Endothelial cell of umbilical vein (primary cell): ENCODE measurements around the gene RPRM.

Experiments
- EZH2 ChIP-seq: IDR thresholded peaks from 2 replicates; pipeline ENCODE4 v1.6.1; 2012; ENCODE audit warnings: borderline replicate concordance, low read depth, mild to moderate bottlenecking, moderate library complexity, low read length, inconsistent platforms; ENCODE audit not compliant: severe bottlenecking
- FOS ChIP-seq: IDR thresholded peaks from 2 replicates; pipeline ENCODE4 v1.6.1; 2011; ENCODE audit warnings: mild to moderate bottlenecking, low read length, moderate library complexity, borderline replicate concordance; ENCODE audit not compliant: insufficient read depth
- GATA2 ChIP-seq: IDR thresholded peaks from 2 replicates; pipeline ENCODE4 v1.7.0; 2011; ENCODE audit warnings: low read depth, mild to moderate bottlenecking, moderate library complexity, mixed read lengths, low read length; ENCODE audit not compliant: insufficient read length, insufficient read depth
- JUN ChIP-seq: IDR thresholded peaks from 2 replicates; pipeline ENCODE4 v1.6.1; 2011; ENCODE audit warnings: borderline replicate concordance, low read depth; ENCODE audit not compliant: insufficient read length, insufficient read depth
- MYC ChIP-seq: IDR thresholded peaks from one replicate; pipeline ENCODE4 v1.6.1; 2011; ENCODE audit warnings: mild to moderate bottlenecking, low read depth, low read length
- POLR2A ChIP-seq: IDR thresholded peaks from 2 replicates; pipeline ENCODE4 v1.6.1; 2012; ENCODE audit warnings: low read depth, mild to moderate bottlenecking, control low read depth, low read length
- POLR2AphosphoS5 ChIP-seq: IDR thresholded peaks from 2 replicates; pipeline ENCODE4 v1.6.1; 2012; ENCODE audit warnings: low read depth, mild to moderate bottlenecking, control low read depth, low read length, moderate library complexity; ENCODE audit not compliant: insufficient read depth
- TF ChIP-seq, protein P1 (sequence below), 2 donors: IDR thresholded peaks; 1 replicate in 1 of 2; 2 replicates in 1 of 2; pipeline ENCODE4 v1.5.1; 2011; ENCODE audit warnings: low read length in 2 of 2, mild to moderate bottlenecking in 2 of 2, moderate library complexity in 2 of 2, control low read depth in 1 of 2, inconsistent platforms in 1 of 2, low read depth in 1 of 2; ENCODE audit not compliant: insufficient read depth in 1 of 2; ENCODE audit errors: extremely low read depth in 1 of 2
- TF ChIP-seq, protein P2 (sequence below): IDR thresholded peaks from 2 replicates; pipeline ENCODE4 v1.6.1; 2011; ENCODE audit not compliant: insufficient read depth, insufficient read length

DNA sequence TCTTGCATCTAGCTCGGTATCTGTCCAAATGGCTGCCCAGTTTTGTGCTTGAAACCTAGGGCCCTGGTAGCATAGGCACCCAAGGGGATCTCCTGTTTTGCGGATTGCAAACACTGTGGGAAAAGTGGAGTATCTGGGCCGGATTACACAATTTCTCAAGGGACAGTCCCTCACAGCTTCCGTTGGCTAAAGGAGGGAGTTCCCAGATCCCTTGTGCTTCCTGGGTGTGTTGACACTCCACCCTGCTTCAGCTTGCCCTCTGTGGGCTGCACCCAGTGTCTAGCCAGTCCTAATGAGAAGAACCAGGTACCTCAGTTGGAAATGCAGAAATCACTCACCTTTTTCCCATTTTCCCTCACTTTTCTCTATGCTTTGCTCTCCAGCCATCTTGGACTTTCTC lies 35.5 kb downstream of the RPRM start:
- TF ChIP-seq POLR2A = no peak
- TF ChIP-seq, protein P1, sequence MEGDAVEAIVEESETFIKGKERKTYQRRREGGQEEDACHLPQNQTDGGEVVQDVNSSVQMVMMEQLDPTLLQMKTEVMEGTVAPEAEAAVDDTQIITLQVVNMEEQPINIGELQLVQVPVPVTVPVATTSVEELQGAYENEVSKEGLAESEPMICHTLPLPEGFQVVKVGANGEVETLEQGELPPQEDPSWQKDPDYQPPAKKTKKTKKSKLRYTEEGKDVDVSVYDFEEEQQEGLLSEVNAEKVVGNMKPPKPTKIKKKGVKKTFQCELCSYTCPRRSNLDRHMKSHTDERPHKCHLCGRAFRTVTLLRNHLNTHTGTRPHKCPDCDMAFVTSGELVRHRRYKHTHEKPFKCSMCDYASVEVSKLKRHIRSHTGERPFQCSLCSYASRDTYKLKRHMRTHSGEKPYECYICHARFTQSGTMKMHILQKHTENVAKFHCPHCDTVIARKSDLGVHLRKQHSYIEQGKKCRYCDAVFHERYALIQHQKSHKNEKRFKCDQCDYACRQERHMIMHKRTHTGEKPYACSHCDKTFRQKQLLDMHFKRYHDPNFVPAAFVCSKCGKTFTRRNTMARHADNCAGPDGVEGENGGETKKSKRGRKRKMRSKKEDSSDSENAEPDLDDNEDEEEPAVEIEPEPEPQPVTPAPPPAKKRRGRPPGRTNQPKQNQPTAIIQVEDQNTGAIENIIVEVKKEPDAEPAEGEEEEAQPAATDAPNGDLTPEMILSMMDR (IDR thresholded peaks at IDR 0.05; ENCODE audit: extremely low read depth in 1 of 2, insufficient read depth in 1 of 2, low read depth in 1 of 2, low read length in 2 of 2) = no peak
- no peak for TF ChIP-seq POLR2AphosphoS5
- no peak for TF ChIP-seq MYC
- no peak for TF ChIP-seq JUN
- no peak for TF ChIP-seq FOS
- no peak for TF ChIP-seq EZH2
- TF ChIP-seq, protein P2, sequence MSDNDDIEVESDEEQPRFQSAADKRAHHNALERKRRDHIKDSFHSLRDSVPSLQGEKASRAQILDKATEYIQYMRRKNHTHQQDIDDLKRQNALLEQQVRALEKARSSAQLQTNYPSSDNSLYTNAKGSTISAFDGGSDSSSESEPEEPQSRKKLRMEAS = no peak
- TF ChIP-seq GATA2 = no peak
